ENCODE measurements around the gene TRIM17. TPM values are rescaled to one million over a fixed set of nuclear protein-coding genes. Genes with fewer than 3 reads are reported as not detected.

TRIM17 gene
- total RNA-seq, 2 experiments from 2014 or later: 0.13 TPM; not detected in 1

DNA sequence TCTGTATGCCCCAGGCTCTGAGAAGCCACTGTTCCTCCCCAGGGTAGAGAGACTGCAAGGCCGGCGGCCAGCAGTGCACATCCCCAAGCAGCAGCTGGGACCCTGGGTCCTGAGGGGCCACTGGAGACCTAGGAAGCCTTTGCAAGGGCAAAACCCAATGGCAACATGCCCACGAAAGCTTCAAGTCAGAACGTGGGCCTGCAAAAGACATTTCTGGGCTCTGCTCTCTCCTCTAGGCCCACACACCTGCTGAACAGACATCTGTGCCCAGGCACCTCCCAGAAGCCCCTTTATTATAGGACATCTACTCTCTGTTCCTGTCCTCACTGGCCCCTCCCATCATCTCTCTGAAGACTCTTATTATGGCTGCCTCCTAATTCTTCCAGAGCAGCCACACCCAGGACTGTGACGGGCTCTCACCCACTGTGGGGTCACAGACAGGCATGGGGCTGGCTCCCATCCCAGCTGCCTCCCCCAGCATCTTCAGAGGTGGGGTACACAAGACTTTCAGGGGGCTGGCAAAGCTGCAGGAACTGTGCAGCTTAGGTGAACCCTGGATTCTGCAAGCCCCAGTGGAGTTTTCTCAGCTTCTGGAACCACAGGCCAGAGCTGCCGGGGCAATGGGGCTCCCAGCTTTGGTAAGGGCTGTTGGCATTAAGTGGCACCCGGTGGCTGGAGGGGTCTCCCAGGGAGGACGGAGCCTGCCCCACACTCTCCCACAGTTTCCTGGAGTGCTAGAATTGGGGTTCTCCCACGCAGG lies 22.7 kb downstream of the TRIM17 start:
- H3K79me2 ChIP-seq (ENCODE audit: insufficient read depth, low read depth, low read length): no peaks in the 10 kb centered on the region
- no peaks in the 10 kb centered on the region for H4K20me1 ChIP-seq (ENCODE audit: insufficient read depth, low read length)
- H2AFZ ChIP-seq (ENCODE audit: low read length): no peak overlapping the region
- H3K4me1 ChIP-seq (ENCODE audit: insufficient read depth, low read length, poor library complexity, severe bottlenecking): no peaks in the 10 kb centered on the region
- H3K9me3 ChIP-seq (ENCODE audit: low read length): no peaks in the 10 kb centered on the region
- CTCF ChIA-PET (ENCODE audit: unreplicated experiment): no interaction called here
- H3K4me3 ChIP-seq (ENCODE audit: low read depth, low read length, poor library complexity, severe bottlenecking): no peak overlapping the region
- no TSS peak for BruUV-seq (replicated peaks)
- intact Hi-C loops (cut with micrococcal nuclease; ENCODE audit: unreplicated experiment): no loop called here
- no peak for DNase-seq (ENCODE audit: low spot score)
- no peak overlapping the region for H3K4me2 ChIP-seq (ENCODE audit: low read length)
- POLR2A ChIA-PET: no interaction called here
- TF ChIP-seq EZH2phosphoT487 (IDR thresholded peaks at IDR 0.05; ENCODE audit: borderline replicate concordance, low read depth, low read length): no peak
- no peak; the same call in 1 of the 2 replicates for TF ChIP-seq CTCF (conservative IDR thresholded peaks at IDR 0.05; ENCODE audit: low read length)
- no peak overlapping the region for H3K27ac ChIP-seq (ENCODE audit: low read depth, low read length, poor library complexity, severe bottlenecking)
- no peaks in the 10 kb centered on the region for H3K9me2 ChIP-seq (ENCODE audit: insufficient read depth, low read length)
- H3K36me3 ChIP-seq (ENCODE audit: insufficient read depth, low read length): peaks cover 67% of the 10 kb centered on the region

- no TSS peak for BruUV-seq (replicated peaks)
- Histone ChIP-seq H2AFZ (ENCODE audit: low read length) (no peak overlapping the region), H3K4me2 (ENCODE audit: low read length) (no peak overlapping the region), H3K79me2 (ENCODE audit: insufficient read depth, low read depth, low read length) (no peaks in the 10 kb centered on the region), H4K20me1 (ENCODE audit: insufficient read depth, low read length) (no peaks in the 10 kb centered on the region), H3K9me2 (ENCODE audit: insufficient read depth, low read length) (no peaks in the 10 kb centered on the region), H3K36me3 (ENCODE audit: insufficient read depth, low read length) (peaks cover 60% of the 10 kb centered on the region), H3K4me1 (ENCODE audit: insufficient read depth, low read length, poor library complexity, severe bottlenecking) (no peaks in the 10 kb centered on the region), H3K4me3 (ENCODE audit: low read depth, low read length, poor library complexity, severe bottlenecking) (no peak overlapping the region), H3K27ac (ENCODE audit: low read depth, low read length, poor library complexity, severe bottlenecking) (no peak overlapping the region), H3K9me3 (ENCODE audit: low read length) (no peaks in the 10 kb centered on the region)
- DNase-seq (ENCODE audit: low spot score): peak; percentile 17
- TF ChIP-seq CTCF (conservative IDR thresholded peaks at IDR 0.05; ENCODE audit: low read length) (peak; percentile 59), EZH2phosphoT487 (IDR thresholded peaks at IDR 0.05; ENCODE audit: borderline replicate concordance, low read depth, low read length) (no peak)
- ChIA-PET POLR2A (no interaction called here), CTCF (ENCODE audit: unreplicated experiment) (no interaction called here)
- intact Hi-C loops (cut with micrococcal nuclease; ENCODE audit: unreplicated experiment): no loop called here
Observed at GRCh38 chr1:228393268-228393701, 23.4 kb downstream of the TRIM17 start.
